HepG2 (cell line): ENCODE data around the gene FGGY. TPM values are rescaled to one million over a fixed set of nuclear protein-coding genes. Genes with fewer than 3 reads are reported as not detected.

Experiments
- AKNA ChIP-seq: sonication (generic); formaldehyde crosslinking; IDR thresholded peaks from 2 replicates; pipeline ENCODE4 v1.4.0; 2020; ENCODE audit warnings: missing genetic modification reagents, borderline replicate concordance
- ATAD3A ChIP-seq: sonication (generic); formaldehyde crosslinking; IDR thresholded peaks from 2 replicates; pipeline ENCODE4 v1.4.0; 2020; ENCODE audit warnings: missing genetic modification reagents
- DDIT3 ChIP-seq: sonication (generic); formaldehyde crosslinking; IDR thresholded peaks from 2 replicates; pipeline ENCODE4 v1.4.0; 2020; ENCODE audit warnings: mild to moderate bottlenecking, missing genetic modification reagents
- HNRNPK ChIP-seq: fragments of 200-400 bp; formaldehyde crosslinking; IDR thresholded peaks from 2 replicates; pipeline ENCODE4 v1.6.1; 2018; ENCODE audit warnings: low read length, low read depth, moderate library complexity, mild to moderate bottlenecking; ENCODE audit not compliant: poor library complexity, severe bottlenecking
- IKZF1 ChIP-seq: fragments of 450-650 bp; IDR thresholded peaks from 2 replicates; pipeline ENCODE4 v1.7.1; 2016
- MIXL1 ChIP-seq: IDR thresholded peaks from 2 replicates; pipeline ENCODE4 v1.6.1; 2016
- MLXIP ChIP-seq: sonication (generic); formaldehyde crosslinking; IDR thresholded peaks from 2 replicates; pipeline ENCODE4 v1.9.0; 2021; ENCODE audit warnings: missing genetic modification reagents, borderline replicate concordance
- MXI1 ChIP-seq: IDR thresholded peaks from 3 replicates; pipeline ENCODE4 v1.6.1; 2012; ENCODE audit warnings: low read depth, low read length, inconsistent platforms, borderline replicate concordance
- NCOA2 ChIP-seq: sonication (generic); formaldehyde crosslinking; IDR thresholded peaks from 2 replicates; pipeline ENCODE4 v1.8.0; 2022; ENCODE audit warnings: inconsistent platforms
- NRL ChIP-seq: sonication (generic); formaldehyde crosslinking; IDR thresholded peaks from 2 replicates; pipeline ENCODE4 v1.5.0; 2020; ENCODE audit warnings: missing genetic modification reagents, mild to moderate bottlenecking, moderate library complexity, borderline replicate concordance
- POGZ ChIP-seq: sonication (generic); formaldehyde crosslinking; IDR thresholded peaks from 2 replicates; pipeline ENCODE4 v1.4.0; 2020; ENCODE audit warnings: mild to moderate bottlenecking, missing genetic modification reagents
- POLR2A ChIP-seq, 2 experiments: IDR thresholded peaks; 2 replicates each; pipeline ENCODE4 v1.6.1; 2011; ENCODE audit warnings: low read depth in 2 of 2, low read length in 2 of 2, mild to moderate bottlenecking in 1 of 2, moderate library complexity in 1 of 2; ENCODE audit not compliant: insufficient read depth in 1 of 2
- RBFOX2 ChIP-seq: fragments of 200-400 bp; formaldehyde crosslinking; IDR thresholded peaks from 2 replicates; pipeline ENCODE4 v1.6.1; 2017; ENCODE audit warnings: low read depth, mild to moderate bottlenecking, low read length
- SMAD1 ChIP-seq: sonication (generic); formaldehyde crosslinking; IDR thresholded peaks from 2 replicates; pipeline ENCODE4 v1.4.0; 2020; ENCODE audit warnings: missing genetic modification reagents, low read depth, mild to moderate bottlenecking, borderline replicate concordance
- SMARCC2 ChIP-seq: fragments of 450-650 bp; IDR thresholded peaks from 2 replicates; pipeline ENCODE4 v1.6.1; 2017; ENCODE audit warnings: antibody characterized with exemption, mild to moderate bottlenecking
- STAG1 ChIP-seq: sonication (generic); formaldehyde crosslinking; IDR thresholded peaks from 2 replicates; pipeline ENCODE4 v1.4.0; 2020; ENCODE audit warnings: missing genetic modification reagents
- STAT5B ChIP-seq: sonication (generic); formaldehyde crosslinking; IDR thresholded peaks from 2 replicates; pipeline ENCODE4 v1.4.0; 2020; ENCODE audit warnings: missing genetic modification reagents
- TARDBP ChIP-seq: sonication (generic); formaldehyde crosslinking; IDR thresholded peaks from 2 replicates; pipeline ENCODE4 v1.8.0; 2022; ENCODE audit warnings: mild to moderate bottlenecking, missing genetic modification reagents
- ZNF136 ChIP-seq: sonication (generic); formaldehyde crosslinking; IDR thresholded peaks from 2 replicates; pipeline ENCODE4 v1.8.1; 2022; ENCODE audit warnings: low read depth, mild to moderate bottlenecking, moderate library complexity, missing genetic modification reagents
- ZNF20 ChIP-seq: sonication (generic); formaldehyde crosslinking; IDR thresholded peaks from 2 replicates; pipeline ENCODE4 v1.4.0; 2020; ENCODE audit warnings: mild to moderate bottlenecking, moderate library complexity, missing genetic modification reagents
- ZNF263 ChIP-seq: sonication (generic); formaldehyde crosslinking; IDR thresholded peaks from 2 replicates; pipeline ENCODE4 v1.4.0; 2020; ENCODE audit warnings: missing genetic modification reagents
- ZNF333 ChIP-seq: sonication (generic); formaldehyde crosslinking; IDR thresholded peaks from 2 replicates; pipeline ENCODE4 v1.4.0; 2020; ENCODE audit warnings: mild to moderate bottlenecking, missing genetic modification reagents, borderline replicate concordance
- ZNF382 ChIP-seq: sonication (generic); formaldehyde crosslinking; IDR thresholded peaks from 2 replicates; pipeline ENCODE4 v1.5.0; 2020; ENCODE audit warnings: missing genetic modification reagents, mild to moderate bottlenecking, borderline replicate concordance
- ZNF501 ChIP-seq: sonication (generic); formaldehyde crosslinking; IDR thresholded peaks from 2 replicates; pipeline ENCODE4 v1.5.1; 2020; ENCODE audit warnings: mild to moderate bottlenecking, moderate library complexity, missing genetic modification reagents
- polyA plus RNA-seq, 8 experiments: library from polyadenylated mRNA; depleted of rRNA in 3 of 8; stranded (reverse) in 7 of 8; unstranded in 1 of 8; fragments of >200 nt; fragmentation: Illumina TruSeq in 4 of 8; extraction: Trizol in 4 of 8; gene quantifications; 2 replicates each; pipeline versions ENCODE4 v1.2.1 to v1.2.3, GENCODE V29; 2011 to 2016; ENCODE audit warnings: low read depth in 4 of 8, missing spikeins in 1 of 8, mixed read lengths in 1 of 8; ENCODE audit not compliant: insufficient read depth in 1 of 8
- total RNA-seq, 5 experiments: library from RNA; depleted of rRNA; stranded (reverse); fragments of >200 nt; fragmentation: Illumina TruSeq; extraction: Trizol; gene quantifications; 2 replicates each; pipeline ENCODE4 v1.2.3, GENCODE V29; 2016; ENCODE audit warnings: low read depth in 1 of 5

Gene FGGY
- total and polyA plus RNA-seq, 2 of the 13 experiments (the other 11 are each of a cell fraction or from before 2014, with no cell fraction given): 15.7 to 27.5 TPM

GRCh38 chr1:59556802-59557548 lies 260.1 kb downstream of the FGGY start (continued):
- TF ChIP-seq HNRNPK (no peak), POGZ (CRISPR knock-in tag) (peak; percentile 81), ZNF136 (CRISPR knock-in tag) (no peak), ZNF20 (CRISPR knock-in tag) (no peak), MLXIP (CRISPR knock-in tag) (no peak), NCOA2 (CRISPR knock-in tag) (peak; percentile 99), ZNF382 (CRISPR knock-in tag) (no peak), NRL (CRISPR knock-in tag) (no peak), ZNF501 (CRISPR knock-in tag) (peak; percentile 40; the same call in 1 of the 2 replicates), MXI1 (no peak), POLR2A (IDR thresholded peaks at IDR 0.05; ENCODE audit: insufficient read depth in 1 of 2, low read depth in 2 of 2, low read length in 2 of 2) (no peak), SMAD1 (no peak), AKNA (CRISPR knock-in tag) (no peak), ATAD3A (no peak), TARDBP (CRISPR knock-in tag) (peak; percentile 85), IKZF1 (no peak), ZNF263 (CRISPR knock-in tag) (no peak), STAG1 (peak; percentile 42), STAT5B (no peak), RBFOX2 (no peak; the same call in 1 of the 2 replicates), ZNF333 (no peak; the same call in 1 of the 2 replicates), MIXL1 (CRISPR knock-in tag) (peak; percentile 71; the same call in 1 of the 2 replicates), DDIT3 (CRISPR knock-in tag) (no peak), SMARCC2 (no peak)
